VCaP (cell line): ENCODE data around the gene GNA12.
A peak's percentile ranks its signal among the peaks of the same experiment; 100 is the strongest.

Experiments used
- H3K27ac ChIP-seq: fragments of 450-650 bp; 2 replicates; pipeline ENCODE4 v1.5.1; 2017
- CTCF ChIP-seq: fragments of 450-650 bp; conservative IDR thresholded peaks from 2 replicates; pipeline ENCODE4 v1.5.1; 2017; ENCODE audit warnings: mild to moderate bottlenecking, moderate library complexity

GNA12 gene

GRCh38 chr7:2883101-2883500 lies 39.0 kb upstream of the GNA12 start:
- no peak for TF ChIP-seq CTCF
- peak overlapping the region; percentile 60; the same call in 1 of the 2 replicates for H3K27ac ChIP-seq

- H3K27ac ChIP-seq = no peak overlapping the region
- TF ChIP-seq CTCF = no peak
Measured at GRCh38 chr7:2882111-2882510, 38.0 kb upstream of the GNA12 start.

- TF ChIP-seq CTCF = no peak
- H3K27ac ChIP-seq = no peak overlapping the region
Measured at GRCh38 chr7:2880874-2881533, 36.9 kb upstream of the GNA12 start.

- TF ChIP-seq CTCF = no peak
- H3K27ac ChIP-seq = no peak overlapping the region
Measured at GRCh38 chr7:2880051-2880450, 35.9 kb upstream of the GNA12 start.

GRCh38 chr7:2879354-2879753 lies 35.2 kb upstream of the GNA12 start:
- H3K27ac ChIP-seq = no peak overlapping the region
- no peak for TF ChIP-seq CTCF

- no peak for TF ChIP-seq CTCF
- H3K27ac ChIP-seq = no peak overlapping the region
Measured at GRCh38 chr7:2878306-2878705, 34.2 kb upstream of the GNA12 start.

- no peak overlapping the region for H3K27ac ChIP-seq
- no peak for TF ChIP-seq CTCF
Measured at GRCh38 chr7:2876031-2876731, 32.1 kb upstream of the GNA12 start.
